ENCODE measurements around the gene GDI1. TPM values are rescaled to one million over a fixed set of nuclear protein-coding genes. Genes with fewer than 3 reads are reported as not detected.

Gene GDI1
- total and polyA plus RNA-seq, 10 of the 15 experiments (the other 5 are each of a cell fraction or from before 2014, with no cell fraction given): 0.92 to 102 (median 49.6) TPM

DNA sequence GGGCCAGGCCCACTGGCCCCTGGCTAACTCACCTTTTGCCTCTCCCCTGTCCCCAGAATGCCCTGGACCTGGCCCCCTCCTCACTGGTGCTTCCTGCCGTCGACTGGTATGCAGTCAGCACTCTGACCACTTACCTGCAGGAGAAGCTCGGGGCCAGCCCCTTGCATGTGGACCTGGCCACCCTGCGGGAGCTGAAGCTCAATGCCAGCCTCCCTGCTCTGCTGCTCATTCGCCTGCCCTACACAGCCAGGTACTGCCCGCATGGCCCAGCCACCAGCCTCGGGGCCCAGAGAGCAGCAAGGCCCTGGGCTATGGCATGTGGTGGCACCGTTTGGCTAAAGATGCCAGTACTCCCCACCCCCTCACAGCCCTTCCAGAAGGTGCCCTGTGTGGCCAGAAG is 4.7 kb upstream of the GDI1 start:
- FAIRE-seq (no peak), DNase-seq (ENCODE audit: low read depth, low spot score) (no peak), ATAC-seq (no peak)
- Histone ChIP-seq H3K36me3 (ENCODE audit: control insufficient read depth in 2 of 2, insufficient read depth in 2 of 2, low read length in 1 of 2) (peaks cover 0 to 2% of the 10 kb centered on the region in 2 experiments; a peak in 1 of 4 replicates), H3K9me3 (replicated peaks; ENCODE audit: control insufficient read depth, insufficient read depth, low read length) (no peaks in the 10 kb centered on the region; the same call in 2 of the 3 replicates), H3K9ac (ENCODE audit: control insufficient read depth, insufficient read depth, low read length) (no peak overlapping the region), H4K20me1 (ENCODE audit: control insufficient read depth, insufficient read depth) (no peaks in the 10 kb centered on the region), H3K27ac (ENCODE audit: control insufficient read depth, insufficient read depth) (no peak overlapping the region), H2AFZ (ENCODE audit: control insufficient read depth, low read depth, low read length) (no peak overlapping the region), H3K4me3 (no peak overlapping the region), H3K4me1 (ENCODE audit: control insufficient read depth, insufficient read depth, low read length) (no peaks in the 10 kb centered on the region), H3K27me3 (replicated peaks in 1 of 2; ENCODE audit: control insufficient read depth in 2 of 2, insufficient read depth in 2 of 2, low read length in 1 of 2) (no peaks in the 10 kb centered on the region), H3K79me2 (ENCODE audit: control insufficient read depth, insufficient read depth, low read length) (peaks cover 14% of the 10 kb centered on the region), H3K4me2 (ENCODE audit: control insufficient read depth, insufficient read depth) (no peak overlapping the region)
- BruUV-seq (replicated peaks): no TSS peak
- SMC1A ChIA-PET (ENCODE audit: uncharacterized antibody, unreplicated experiment): no interaction called here
- 65% methylated on average over 8 of the region's 8 CpGs for WGBS (ENCODE audit: insufficient coverage, insufficient replicate concordance, low lambda C conversion rate, missing lambda C conversion rate)
- RAD21 ChIA-PET (ENCODE audit: unreplicated experiment): no interaction called here
- intact Hi-C loops (cut with micrococcal nuclease; ENCODE audit: unreplicated experiment): no loop called here
- POLR2A ChIA-PET: no interaction called here
- TF ChIP-seq CHD2 (IDR thresholded peaks at IDR 0.05; ENCODE audit: borderline replicate concordance, low read depth, low read length): no peak
- TF ChIP-seq IKZF1 (conservative IDR thresholded peaks at IDR 0.05): no peak
- TF ChIP-seq ZNF274 (IDR thresholded peaks at IDR 0.05; ENCODE audit: insufficient read depth, insufficient read length): no peak
- TF ChIP-seq, protein P1, sequence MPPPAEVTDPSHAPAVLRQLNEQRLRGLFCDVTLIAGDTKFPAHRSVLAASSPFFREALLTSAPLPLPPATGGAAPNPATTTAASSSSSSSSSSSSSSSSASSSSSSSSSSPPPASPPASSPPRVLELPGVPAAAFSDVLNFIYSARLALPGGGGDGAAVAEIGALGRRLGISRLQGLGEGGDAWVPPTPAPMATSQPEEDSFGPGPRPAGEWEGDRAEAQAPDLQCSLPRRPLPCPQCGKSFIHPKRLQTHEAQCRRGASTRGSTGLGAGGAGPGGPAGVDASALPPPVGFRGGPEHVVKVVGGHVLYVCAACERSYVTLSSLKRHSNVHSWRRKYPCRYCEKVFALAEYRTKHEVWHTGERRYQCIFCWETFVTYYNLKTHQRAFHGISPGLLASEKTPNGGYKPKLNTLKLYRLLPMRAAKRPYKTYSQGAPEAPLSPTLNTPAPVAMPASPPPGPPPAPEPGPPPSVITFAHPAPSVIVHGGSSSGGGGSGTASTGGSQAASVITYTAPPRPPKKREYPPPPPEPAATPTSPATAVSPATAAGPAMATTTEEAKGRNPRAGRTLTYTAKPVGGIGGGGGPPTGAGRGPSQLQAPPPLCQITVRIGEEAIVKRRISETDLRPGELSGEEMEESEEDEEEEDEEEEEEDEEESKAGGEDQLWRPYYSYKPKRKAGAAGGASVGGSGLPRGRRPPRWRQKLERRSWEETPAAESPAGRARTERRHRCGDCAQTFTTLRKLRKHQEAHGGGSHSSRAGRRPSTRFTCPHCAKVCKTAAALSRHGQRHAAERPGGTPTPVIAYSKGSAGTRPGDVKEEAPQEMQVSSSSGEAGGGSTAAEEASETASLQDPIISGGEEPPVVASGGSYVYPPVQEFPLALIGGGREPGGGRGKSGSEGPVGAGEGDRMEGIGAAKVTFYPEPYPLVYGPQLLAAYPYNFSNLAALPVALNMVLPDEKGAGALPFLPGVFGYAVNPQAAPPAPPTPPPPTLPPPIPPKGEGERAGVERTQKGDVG (CRISPR knock-in tag; IDR thresholded peaks at IDR 0.05): no peak
- TF ChIP-seq CEBPB (IDR thresholded peaks at IDR 0.05; ENCODE audit: borderline replicate concordance in 1 of 2, low read depth in 2 of 2, low read length in 2 of 2): no peak
- TF ChIP-seq POLR2AphosphoS5 (IDR thresholded peaks at IDR 0.05; ENCODE audit: low read length): no peak
- no peak for TF ChIP-seq SRF (IDR thresholded peaks at IDR 0.05; ENCODE audit: low read depth in 2 of 2, low read length in 2 of 2)
- TF ChIP-seq GABPA (IDR thresholded peaks at IDR 0.05; ENCODE audit: low read depth): no peak
- TF ChIP-seq CBFB (IDR thresholded peaks at IDR 0.05; ENCODE audit: low read depth): no peak
- TF ChIP-seq, protein P2, sequence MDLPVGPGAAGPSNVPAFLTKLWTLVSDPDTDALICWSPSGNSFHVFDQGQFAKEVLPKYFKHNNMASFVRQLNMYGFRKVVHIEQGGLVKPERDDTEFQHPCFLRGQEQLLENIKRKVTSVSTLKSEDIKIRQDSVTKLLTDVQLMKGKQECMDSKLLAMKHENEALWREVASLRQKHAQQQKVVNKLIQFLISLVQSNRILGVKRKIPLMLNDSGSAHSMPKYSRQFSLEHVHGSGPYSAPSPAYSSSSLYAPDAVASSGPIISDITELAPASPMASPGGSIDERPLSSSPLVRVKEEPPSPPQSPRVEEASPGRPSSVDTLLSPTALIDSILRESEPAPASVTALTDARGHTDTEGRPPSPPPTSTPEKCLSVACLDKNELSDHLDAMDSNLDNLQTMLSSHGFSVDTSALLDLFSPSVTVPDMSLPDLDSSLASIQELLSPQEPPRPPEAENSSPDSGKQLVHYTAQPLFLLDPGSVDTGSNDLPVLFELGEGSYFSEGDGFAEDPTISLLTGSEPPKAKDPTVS (IDR thresholded peaks at IDR 0.05; ENCODE audit: low read depth, low read length): no peak
- no peak for TF ChIP-seq NR2F1 (conservative IDR thresholded peaks at IDR 0.05)
- TF ChIP-seq EGR1 (IDR thresholded peaks at IDR 0.05; ENCODE audit: borderline replicate concordance in 1 of 2, low read depth in 2 of 2, low read length in 2 of 2): no peak
- no peak for TF ChIP-seq RAD51 (IDR thresholded peaks at IDR 0.05)
- TF ChIP-seq, protein P3, sequence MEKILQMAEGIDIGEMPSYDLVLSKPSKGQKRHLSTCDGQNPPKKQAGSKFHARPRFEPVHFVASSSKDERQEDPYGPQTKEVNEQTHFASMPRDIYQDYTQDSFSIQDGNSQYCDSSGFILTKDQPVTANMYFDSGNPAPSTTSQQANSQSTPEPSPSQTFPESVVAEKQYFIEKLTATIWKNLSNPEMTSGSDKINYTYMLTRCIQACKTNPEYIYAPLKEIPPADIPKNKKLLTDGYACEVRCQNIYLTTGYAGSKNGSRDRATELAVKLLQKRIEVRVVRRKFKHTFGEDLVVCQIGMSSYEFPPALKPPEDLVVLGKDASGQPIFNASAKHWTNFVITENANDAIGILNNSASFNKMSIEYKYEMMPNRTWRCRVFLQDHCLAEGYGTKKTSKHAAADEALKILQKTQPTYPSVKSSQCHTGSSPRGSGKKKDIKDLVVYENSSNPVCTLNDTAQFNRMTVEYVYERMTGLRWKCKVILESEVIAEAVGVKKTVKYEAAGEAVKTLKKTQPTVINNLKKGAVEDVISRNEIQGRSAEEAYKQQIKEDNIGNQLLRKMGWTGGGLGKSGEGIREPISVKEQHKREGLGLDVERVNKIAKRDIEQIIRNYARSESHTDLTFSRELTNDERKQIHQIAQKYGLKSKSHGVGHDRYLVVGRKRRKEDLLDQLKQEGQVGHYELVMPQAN (conservative IDR thresholded peaks at IDR 0.05): no peak
- no peak for TF ChIP-seq KDM1A (IDR thresholded peaks at IDR 0.05; ENCODE audit: borderline replicate concordance)
- no peak for TF ChIP-seq NFIC (IDR thresholded peaks at IDR 0.05; ENCODE audit: low read depth, low read length)
- TF ChIP-seq, protein P4, sequence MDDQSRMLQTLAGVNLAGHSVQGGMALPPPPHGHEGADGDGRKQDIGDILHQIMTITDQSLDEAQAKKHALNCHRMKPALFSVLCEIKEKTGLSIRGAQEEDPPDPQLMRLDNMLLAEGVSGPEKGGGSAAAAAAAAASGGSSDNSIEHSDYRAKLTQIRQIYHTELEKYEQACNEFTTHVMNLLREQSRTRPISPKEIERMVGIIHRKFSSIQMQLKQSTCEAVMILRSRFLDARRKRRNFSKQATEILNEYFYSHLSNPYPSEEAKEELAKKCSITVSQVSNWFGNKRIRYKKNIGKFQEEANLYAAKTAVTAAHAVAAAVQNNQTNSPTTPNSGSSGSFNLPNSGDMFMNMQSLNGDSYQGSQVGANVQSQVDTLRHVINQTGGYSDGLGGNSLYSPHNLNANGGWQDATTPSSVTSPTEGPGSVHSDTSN (IDR thresholded peaks at IDR 0.05; ENCODE audit: insufficient replicate concordance, low read depth, low read length): no peak
- no peak for TF ChIP-seq PAX5 (IDR thresholded peaks at IDR 0.05; ENCODE audit: borderline replicate concordance, low read depth, low read length)
- no peak for TF ChIP-seq SREBF1 (IDR thresholded peaks at IDR 0.05; ENCODE audit: low read length)
- CTCF ChIA-PET: no interaction called here
- in situ Hi-C loops (cut with MboI): no loop called here
